Measurements from ENCODE around the gene EIF2B4. TPM values are rescaled to one million over a fixed set of nuclear protein-coding genes. Genes with fewer than 3 reads are reported as not detected.

Gene EIF2B4
- 28.7 and 32.4 TPM in 2 replicates for total RNA-seq

DNA sequence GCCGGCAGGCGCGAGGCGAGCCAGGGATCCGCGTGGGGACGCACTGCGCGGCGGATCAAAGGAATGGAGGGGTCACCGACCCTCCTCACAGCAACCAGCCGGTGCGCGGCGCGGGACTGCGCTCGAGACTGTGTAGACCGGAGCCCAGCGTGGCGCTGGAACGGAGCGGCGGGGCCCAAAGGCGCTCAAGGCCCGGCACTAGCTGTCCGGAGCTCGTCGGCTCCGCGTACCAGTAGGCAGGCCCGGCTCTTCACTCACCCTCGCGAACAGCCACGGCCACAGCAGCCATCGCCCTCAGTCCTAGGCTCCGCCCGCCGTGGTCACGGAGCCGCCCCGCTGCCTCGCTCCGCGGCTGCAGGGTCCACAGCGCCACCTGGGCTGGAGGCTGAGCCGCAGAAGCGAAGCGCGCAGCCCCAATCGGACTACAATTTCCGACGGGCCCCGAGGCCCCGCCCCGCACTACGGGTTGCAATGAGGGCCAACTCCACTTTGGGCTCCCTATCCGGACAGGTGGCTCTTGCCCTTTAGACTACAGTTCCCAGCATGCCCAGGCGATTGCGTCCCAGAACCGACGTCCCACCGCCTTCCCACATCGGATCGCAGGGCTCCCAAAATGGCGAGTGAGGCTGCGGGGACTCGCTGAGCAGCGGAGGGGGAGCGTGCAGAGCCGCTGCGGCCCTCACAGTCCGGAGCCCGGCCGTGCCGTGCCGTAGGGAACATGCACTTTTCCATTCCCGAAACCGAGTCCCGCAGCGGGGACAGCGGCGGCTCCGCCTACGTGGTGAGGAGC, at the start of gene EIF2B4, which contains the start of gene SNX17:
TSS of gene EIF2B4 (minus strand) at position 313 of the 790 bp plus-strand sequence. CDS start at position 289, 24 bp downstream.
TSS of gene SNX17 (plus strand) at position 591 of the 790 bp plus-strand sequence. CDS start at position 719, 128 bp downstream.

DNA sequence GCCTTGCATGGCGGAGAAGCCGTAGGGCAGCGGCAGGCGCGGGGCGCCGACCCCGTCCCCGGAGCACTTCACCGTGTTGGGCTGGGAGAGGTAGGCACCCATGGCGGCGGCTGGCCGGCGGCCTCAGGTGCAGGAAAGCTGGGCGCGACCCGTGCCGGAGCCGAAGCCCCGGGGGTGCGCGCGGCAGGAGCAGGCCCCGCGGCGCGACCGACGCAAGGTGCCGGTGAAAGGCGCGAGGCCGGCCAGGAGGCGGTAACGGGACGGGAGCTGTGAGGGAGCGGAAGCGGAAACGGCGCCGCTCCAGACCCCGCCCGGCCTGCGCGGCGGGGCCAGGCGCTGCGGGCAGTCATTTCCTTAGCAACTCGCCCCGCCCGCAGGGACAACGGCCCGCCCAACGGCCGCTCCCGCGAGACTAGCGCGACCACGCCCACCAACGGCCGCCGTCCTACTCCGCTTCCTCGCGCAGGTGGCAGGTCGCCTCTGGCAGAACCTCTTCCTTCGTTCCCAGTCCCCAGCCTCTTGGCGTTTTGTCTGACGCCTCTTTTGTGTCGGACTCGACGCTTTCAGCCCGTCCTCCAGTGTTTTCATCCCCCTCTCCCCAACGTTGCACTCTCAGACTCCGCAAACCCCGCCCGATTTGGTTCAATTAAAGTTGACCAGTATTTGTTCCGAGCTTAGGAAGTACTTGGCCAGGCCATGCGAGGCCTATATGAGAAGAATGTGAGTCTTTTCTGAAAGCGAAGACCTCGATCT, 39.4 kb upstream of the EIF2B4 start, which contains the start of gene PPM1G:
TSS of gene PPM1G (minus strand) at position 271 of the 753 bp plus-strand sequence. CDS start at position 102, 169 bp downstream.

DNA sequence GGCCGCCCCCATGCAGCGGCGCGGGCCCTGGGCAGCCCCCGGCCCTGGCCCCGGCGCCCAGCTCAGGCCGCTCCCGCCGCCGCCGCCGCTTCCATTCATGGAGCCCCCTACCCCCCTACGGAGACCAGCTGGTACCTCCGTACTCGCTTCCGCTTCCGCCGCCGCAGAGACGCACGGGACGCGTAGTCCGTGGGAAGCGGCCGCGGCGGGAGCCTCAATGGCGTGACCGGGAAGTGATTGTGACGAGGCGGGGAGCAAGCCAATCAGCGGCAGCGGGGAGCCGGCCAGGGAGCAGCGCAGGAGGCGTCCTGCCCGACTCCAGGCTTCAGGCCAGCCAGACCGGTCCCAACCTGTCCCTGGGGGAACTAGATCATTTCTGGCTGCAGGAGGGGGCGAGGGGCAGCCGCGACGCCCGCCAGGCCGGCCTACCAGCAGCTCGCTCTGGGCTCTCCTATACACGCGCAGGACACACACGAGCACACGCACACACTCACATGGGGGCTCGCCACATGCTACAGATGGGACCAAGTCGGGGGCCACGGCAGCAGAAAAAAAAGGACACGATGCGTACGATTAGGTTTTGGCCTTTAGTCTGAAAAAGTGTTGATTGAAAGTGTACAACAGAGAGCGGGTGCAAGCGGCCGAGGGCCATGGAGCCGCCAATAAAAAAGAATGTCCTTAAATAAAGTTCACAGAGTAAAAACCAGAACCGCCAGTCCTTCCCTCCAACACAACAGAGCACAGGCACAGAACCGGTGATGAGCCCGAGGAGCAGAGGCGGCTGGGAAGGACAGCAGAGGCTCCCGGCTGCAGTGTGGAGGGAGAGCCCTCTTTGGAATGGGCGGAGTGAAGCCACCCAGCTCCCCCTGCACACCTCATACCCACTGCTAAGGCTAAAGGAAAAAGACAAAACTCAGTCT, 10.7 kb upstream of the EIF2B4 start, which contains the start of gene ZNF513:
TSS of gene ZNF513 (minus strand) at position 109 of the 920 bp plus-strand sequence. CDS start 208 bp downstream, outside the sequence.

DNA sequence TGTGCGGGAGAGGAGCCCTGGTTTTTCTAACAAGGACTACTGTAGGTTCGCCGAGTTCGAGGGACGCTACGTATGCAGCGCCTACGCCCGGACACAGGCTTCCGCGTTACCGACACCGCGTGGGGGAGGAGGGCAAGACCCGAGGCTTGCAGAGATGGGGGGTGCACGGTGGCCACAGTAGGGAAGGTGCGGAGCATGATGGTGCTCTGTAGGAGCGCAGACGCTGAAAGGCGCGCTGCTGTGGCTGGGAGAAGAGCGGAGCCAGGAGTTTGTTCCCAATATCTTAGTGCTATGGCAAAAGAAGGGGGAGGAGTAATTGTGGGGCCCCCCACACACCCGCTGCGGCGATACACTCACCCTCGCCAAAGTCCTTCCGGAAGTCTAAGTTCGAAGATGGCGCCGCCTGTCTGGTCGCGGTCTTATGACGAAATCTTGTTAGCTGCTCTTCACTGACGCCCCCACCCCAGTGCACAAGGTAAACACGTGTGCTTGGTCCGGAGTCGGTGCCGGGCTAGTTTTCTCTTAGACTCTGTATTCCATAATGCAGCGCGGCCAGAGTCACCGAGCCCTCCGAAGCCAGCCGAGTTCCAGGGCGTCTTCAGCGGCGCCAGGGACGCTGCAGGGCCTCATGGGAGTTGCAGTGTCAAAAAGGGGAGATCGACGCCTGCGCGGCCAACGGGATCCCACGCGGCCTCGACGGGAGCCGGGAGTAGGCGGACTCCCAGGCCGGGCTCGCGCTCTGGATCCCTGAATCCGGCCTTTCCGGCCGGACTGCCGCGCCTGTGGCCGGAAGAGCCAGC, 13.6 kb downstream of the EIF2B4 start, which contains the start of gene GTF3C2:
TSS of gene GTF3C2 (minus strand) at position 383 of the 800 bp plus-strand sequence. CDS start 13,210 bp downstream, outside the sequence.

DNA sequence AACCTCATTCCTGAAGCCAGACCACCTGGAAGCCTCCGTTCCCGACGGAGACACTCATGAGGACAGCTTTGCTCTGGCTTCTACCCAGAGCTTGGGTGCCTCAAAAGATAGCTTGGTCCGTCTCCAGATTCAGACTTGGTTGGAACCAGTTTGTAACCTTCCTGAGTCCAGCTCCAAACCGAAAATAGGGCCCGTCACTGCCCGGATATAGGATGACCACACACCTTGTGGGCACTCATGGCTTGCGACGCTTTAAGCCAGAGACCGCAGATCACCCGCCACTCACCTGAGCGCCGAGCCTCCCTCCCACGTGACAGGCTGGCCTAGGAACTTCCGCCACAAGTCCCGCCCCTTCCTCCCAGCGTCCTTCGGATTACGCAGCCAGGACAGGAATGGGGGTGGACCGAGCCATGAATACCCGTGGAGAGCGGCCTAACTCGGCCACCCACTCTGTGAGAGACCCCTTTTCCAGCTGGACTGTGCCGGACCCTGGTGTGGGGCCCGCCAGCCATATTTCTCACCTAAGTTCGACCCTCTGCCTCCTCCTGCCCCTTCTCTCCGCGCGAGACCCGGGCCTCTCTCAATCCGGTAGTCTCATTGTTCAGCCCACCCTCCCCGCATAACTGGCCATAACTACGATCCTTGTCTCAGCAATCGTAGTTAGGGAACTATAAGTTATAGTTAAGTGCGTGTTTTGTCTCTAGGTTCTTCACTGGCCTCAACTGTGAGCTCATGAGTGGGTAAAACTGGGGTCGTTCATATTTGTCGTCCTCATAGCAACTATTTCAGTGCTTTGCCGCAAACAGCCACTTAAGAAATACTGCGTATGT, 47.2 kb downstream of the EIF2B4 start, which contains the start of gene MPV17:
TSS of gene MPV17 (minus strand) at position 332 of the 830 bp plus-strand sequence. CDS start 580 bp downstream, outside the sequence.

Other genes with a start within 250 kb of the EIF2B4 start
- under 0.01 TPM in 1 of 2 replicates, not detected in the other for gene ABHD1, start 246.5 kb downstream of the EIF2B4 start, total RNA-seq
- 39.0 and 43.1 TPM in 2 replicates for gene PREB, start 235.7 kb downstream of the EIF2B4 start, total RNA-seq
- gene PRR30, start 230.9 kb downstream of the EIF2B4 start, total RNA-seq, result not detected in 2 replicates
- not detected in 2 replicates for gene TCF23, start 221.3 kb downstream of the EIF2B4 start, total RNA-seq
- gene ATRAID, start 158.3 kb downstream of the EIF2B4 start, total RNA-seq, result 120 and 128 TPM in 2 replicates
- gene SLC5A6, start 158.1 kb downstream of the EIF2B4 start, total RNA-seq, result 29.7 and 41.7 TPM in 2 replicates
- 41.7 and 41.8 TPM in 2 replicates for gene CAD, start 153.0 kb downstream of the EIF2B4 start, total RNA-seq
- 3.2 and 11.8 TPM in 2 replicates for gene SLC30A3, start 107.3 kb downstream of the EIF2B4 start, total RNA-seq
- 0.19 and 0.98 TPM in 2 replicates for gene DNAJC5G, start 94.9 kb downstream of the EIF2B4 start, total RNA-seq
- gene TRIM54, start 87.9 kb downstream of the EIF2B4 start, total RNA-seq, result 0.10 and 0.33 TPM in 2 replicates
- gene UCN, start 61.9 kb downstream of the EIF2B4 start, total RNA-seq, result 0.38 and 1.3 TPM in 2 replicates
- gene MPV17, start 47.2 kb downstream of the EIF2B4 start, total RNA-seq, result 75.0 and 79.4 TPM in 2 replicates
- gene GTF3C2, start 13.6 kb downstream of the EIF2B4 start, total RNA-seq, result 52.6 and 53.2 TPM in 2 replicates
- 112 and 136 TPM in 2 replicates for gene SNX17, start 278 bp upstream of the EIF2B4 start, total RNA-seq
- gene ZNF513, start 10.4 kb upstream of the EIF2B4 start, total RNA-seq, result 8.6 and 11.1 TPM in 2 replicates
- 108 and 120 TPM in 2 replicates for gene PPM1G, start 39.3 kb upstream of the EIF2B4 start, total RNA-seq
- 138 and 167 TPM in 2 replicates for gene NRBP1, start 58.3 kb upstream of the EIF2B4 start, total RNA-seq
- gene KRTCAP3, start 72.0 kb upstream of the EIF2B4 start, total RNA-seq, result not detected in 2 replicates
- gene IFT172, start 119.4 kb upstream of the EIF2B4 start, total RNA-seq, result 15.0 and 17.0 TPM in 2 replicates
- 30.6 and 36.6 TPM in 2 replicates for gene FNDC4, start 124.9 kb upstream of the EIF2B4 start, total RNA-seq
- 0.98 and 3.2 TPM in 2 replicates for gene GCKR, start 126.5 kb upstream of the EIF2B4 start, total RNA-seq
- 23.5 and 44.5 TPM in 2 replicates for gene ZNF512, start 212.7 kb upstream of the EIF2B4 start, total RNA-seq

Data from vein endothelial cell (primary cell).